Liver (tissue), 9 donors: ENCODE measurements around the gene PITX2. TPM values are rescaled to one million over a fixed set of nuclear protein-coding genes. Genes with fewer than 3 reads are reported as not detected.

Experiments
- DNase-seq: peaks from one replicate; pipeline ENCODE4 v3.0.0-alpha.2; 2017; ENCODE audit warnings: low spot score
- H3K27ac ChIP-seq, 2 donors: one replicate each; pipeline ENCODE4 v1.7.0; 2013; ENCODE audit warnings: inconsistent platforms in 2 of 2, low read length in 2 of 2, control low read depth in 1 of 2, low read depth in 1 of 2, mild to moderate bottlenecking in 1 of 2
- H3K27me3 ChIP-seq, 4 donors: one replicate each; pipeline versions ENCODE4 v1.6.1 to v1.7.0; 2013; ENCODE audit warnings: low read length in 3 of 4, inconsistent platforms in 1 of 4, mild to moderate bottlenecking in 1 of 4, moderate library complexity in 1 of 4; ENCODE audit not compliant: control insufficient read depth in 4 of 4, insufficient read depth in 4 of 4
- H3K36me3 ChIP-seq, 4 donors: one replicate each; pipeline versions ENCODE4 v1.6.1 to v1.7.0; 2013; ENCODE audit warnings: low read length in 3 of 4, mild to moderate bottlenecking in 3 of 4, low read depth in 1 of 4, moderate library complexity in 1 of 4; ENCODE audit not compliant: control insufficient read depth in 4 of 4, insufficient read depth in 3 of 4
- H3K4me1 ChIP-seq, 4 donors: one replicate each; pipeline versions ENCODE4 v1.6.1 to v1.7.0; 2013; ENCODE audit warnings: low read length in 3 of 4, mild to moderate bottlenecking in 3 of 4, moderate library complexity in 1 of 4; ENCODE audit not compliant: control insufficient read depth in 4 of 4, insufficient read depth in 4 of 4
- H3K4me3 ChIP-seq, 3 donors: one replicate each; pipeline versions ENCODE4 v1.6.1 to v1.7.0; 2013; ENCODE audit warnings: low read length in 3 of 3, control low read depth in 1 of 3, low read depth in 1 of 3, mild to moderate bottlenecking in 1 of 3
- H3K9ac ChIP-seq, 2 donors: one replicate each; pipeline ENCODE4 v1.7.0; 2013; ENCODE audit warnings: low read length in 2 of 2, mild to moderate bottlenecking in 2 of 2, moderate library complexity in 2 of 2, control low read depth in 1 of 2, low read depth in 1 of 2
- H3K9me3 ChIP-seq, 4 donors: one replicate each; pipeline versions ENCODE4 v1.6.1 to v1.7.0; 2013; ENCODE audit warnings: low read length in 3 of 4; ENCODE audit not compliant: control insufficient read depth in 4 of 4
- EGR1 ChIP-seq, 2 donors: IDR thresholded peaks; 2 replicates each; pipeline ENCODE4 v1.6.1; 2016 to 2018; ENCODE audit warnings: antibody characterized with exemption in 2 of 2, low read depth in 2 of 2
- FOXA1 ChIP-seq: IDR thresholded peaks from 2 replicates; pipeline ENCODE4 v1.6.1; 2016; ENCODE audit warnings: antibody characterized with exemption
- GABPA ChIP-seq, 2 donors: IDR thresholded peaks in 1 of 2; conservative IDR thresholded peaks in 1 of 2; 2 replicates each; pipeline ENCODE4 v1.6.1; 2016; ENCODE audit warnings: antibody characterized with exemption in 2 of 2, mild to moderate bottlenecking in 1 of 2, moderate library complexity in 1 of 2
- HNF4A ChIP-seq, 2 donors: conservative IDR thresholded peaks; 2 replicates each; pipeline ENCODE4 v1.6.1; 2016; ENCODE audit warnings: antibody characterized with exemption in 2 of 2, mild to moderate bottlenecking in 2 of 2
- HNF4G ChIP-seq: IDR thresholded peaks from 2 replicates; pipeline ENCODE4 v1.6.1; 2016; ENCODE audit warnings: antibody characterized with exemption
- NR2F2 ChIP-seq: IDR thresholded peaks from 2 replicates; pipeline ENCODE4 v1.6.1; 2016; ENCODE audit warnings: antibody characterized with exemption
- RXRA ChIP-seq, 2 donors: IDR thresholded peaks; 2 replicates each; pipeline ENCODE4 v1.6.1; 2017 to 2018; ENCODE audit warnings: antibody characterized with exemption in 2 of 2, mild to moderate bottlenecking in 1 of 2
- SP1 ChIP-seq: IDR thresholded peaks from 2 replicates; pipeline ENCODE4 v1.6.1; 2018; ENCODE audit warnings: antibody characterized with exemption, mild to moderate bottlenecking
- YY1 ChIP-seq: IDR thresholded peaks from 2 replicates; pipeline ENCODE4 v1.6.1; 2016; ENCODE audit warnings: antibody characterized with exemption, mild to moderate bottlenecking
- WGBS: extraction: QIAGEN DNeasy Blood & Tissue Kit; methylation state at CpG from one replicate; pipeline ENCODE4 v1.1.7; 2013; 5-methylcytosine and 5-hydroxymethylcytosine counted together
- polyA plus RNA-seq, 2 donors: library from polyadenylated mRNA; stranded (reverse) in 1 of 2; unstranded in 1 of 2; fragments of 200-250 nt in 1 of 2; fragments of >200 nt in 1 of 2; fragmentation: Nextera tagmentation in 1 of 2; extraction: Ambion mirVana in 1 of 2; gene quantifications; one replicate each; pipeline versions ENCODE4 v1.2.1 to v1.2.3, GENCODE V29; 2013 to 2015
- total RNA-seq, 2 donors: library from RNA; depleted of rRNA; stranded (reverse); fragments of >200 nt; gene quantifications; one replicate each; pipeline ENCODE4 v1.2.3, GENCODE V29; 2014
- TF ChIP-seq, protein P1 (sequence below): fragments of 150-350 bp; IDR thresholded peaks from 2 replicates; pipeline ENCODE4 v1.5.1; 2017; ENCODE audit warnings: improper control_type of control experiment, low read depth, low read length; ENCODE audit not compliant: missing input control
- TF ChIP-seq, protein P2 (sequence below): IDR thresholded peaks from 2 replicates; pipeline ENCODE4 v1.6.1; 2016; ENCODE audit warnings: antibody characterized with exemption
- TF ChIP-seq, protein P3 (sequence below): IDR thresholded peaks from 2 replicates; pipeline ENCODE4 v1.6.1; 2016; ENCODE audit warnings: antibody characterized with exemption, mild to moderate bottlenecking
- donor health status: healthy.
- donor health status: healthy.
- donor health status: healthy.
- donor health status: healthy.
- donor health status: healthy.

The PITX2 gene
- total and polyA plus RNA-seq, 4 donors: 0.06 TPM; not detected in 3

DNA sequence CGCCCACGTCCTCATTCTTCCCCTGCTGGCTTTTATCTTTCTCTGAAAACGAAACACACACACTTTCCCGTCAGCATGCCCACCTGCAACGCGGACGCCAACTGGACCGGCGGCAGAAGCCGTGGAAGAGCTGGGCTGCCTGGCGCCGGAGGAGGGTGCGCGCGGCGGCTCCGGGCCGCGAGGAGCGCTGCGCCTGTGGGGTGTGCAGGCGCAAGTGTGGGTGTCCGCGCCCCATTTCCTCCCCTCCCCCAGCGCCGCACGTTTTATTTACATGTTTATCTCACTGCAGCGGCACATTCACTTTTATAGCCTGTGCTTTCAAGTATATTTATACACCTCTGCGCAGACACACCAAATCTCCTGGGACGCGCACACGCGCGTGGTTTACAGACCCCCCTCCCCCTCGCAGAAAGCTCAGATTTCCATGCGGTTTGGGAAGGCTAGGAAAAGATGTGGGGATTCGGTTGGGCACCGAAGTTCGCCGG is 1.5 kb downstream of the PITX2 start:
- no peak overlapping the region for H3K9ac ChIP-seq
- 4% methylated on average over 40 of the region's 40 CpGs for WGBS

DNA sequence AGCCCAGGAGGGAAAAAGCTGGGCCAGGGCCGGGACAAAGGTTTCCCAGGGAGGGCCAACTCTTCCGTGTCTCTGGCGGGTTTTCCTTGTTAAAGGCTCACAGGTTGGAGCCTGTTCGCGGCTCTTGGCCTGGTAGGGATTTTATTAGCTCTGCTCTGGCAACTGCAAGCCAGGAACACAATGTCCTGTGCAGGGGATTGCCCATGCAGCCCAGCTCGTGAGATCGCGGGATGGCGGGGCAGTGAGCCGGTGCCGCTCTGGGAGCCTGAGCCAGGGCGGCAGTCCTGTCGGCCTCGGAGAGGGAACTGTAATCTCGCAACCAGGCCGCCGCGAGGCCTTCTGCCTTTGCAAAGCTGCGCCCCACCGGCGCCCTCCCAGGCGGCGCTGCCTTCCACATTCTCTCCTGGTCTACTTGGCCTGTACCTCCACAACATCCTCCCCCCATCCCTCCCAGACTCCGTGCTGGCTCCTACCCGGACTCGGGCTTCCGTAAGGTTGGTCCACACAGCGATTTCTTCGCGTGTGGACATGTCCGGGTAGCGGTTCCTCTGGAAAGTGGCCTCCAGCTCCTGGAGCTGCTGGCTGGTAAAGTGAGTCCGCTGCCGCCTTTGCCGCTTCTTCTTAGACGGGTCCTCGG is 2.1 kb downstream of the PITX2 start:
- Histone ChIP-seq H3K9me3 (peaks cover 0 to 8% (median 0%) of the 10 kb centered on the region in 4 donors), H3K36me3 (no peaks in the 10 kb centered on the region), H3K27me3 (peaks cover 3 to 67% (median 27%) of the 10 kb centered on the region in 4 donors), H3K9ac (no peak overlapping the region), H3K4me3 (peak overlapping the region in 1 of 3 donors; percentile 32), H3K4me1 (peaks cover 14 to 41% (median 26%) of the 10 kb centered on the region in 4 donors), H3K27ac (no peak overlapping the region)
- TF ChIP-seq RXRA (IDR thresholded peaks at IDR 0.05): no peak
- TF ChIP-seq NR2F2: no peak
- TF ChIP-seq SP1: no peak
- no peak for TF ChIP-seq HNF4G
- TF ChIP-seq HNF4A (conservative IDR thresholded peaks at IDR 0.05): no peak
- no peak for TF ChIP-seq YY1
- WGBS: 6% methylated on average over 37 of the region's 37 CpGs
- DNase-seq: no peak

More for the DNA sequence above, 1.5 kb downstream of the PITX2 start:
- Histone ChIP-seq H3K4me3 (peak overlapping the region in 1 of 3 donors; percentile 32), H3K36me3 (no peaks in the 10 kb centered on the region), H3K27ac (no peak overlapping the region), H3K4me1 (peaks cover 14 to 40% (median 24%) of the 10 kb centered on the region in 4 donors), H3K27me3 (peaks cover 3 to 64% (median 27%) of the 10 kb centered on the region in 4 donors), H3K9me3 (peaks cover 0 to 8% (median 0%) of the 10 kb centered on the region in 4 donors)
- no peak for DNase-seq
- TF ChIP-seq, protein P1, sequence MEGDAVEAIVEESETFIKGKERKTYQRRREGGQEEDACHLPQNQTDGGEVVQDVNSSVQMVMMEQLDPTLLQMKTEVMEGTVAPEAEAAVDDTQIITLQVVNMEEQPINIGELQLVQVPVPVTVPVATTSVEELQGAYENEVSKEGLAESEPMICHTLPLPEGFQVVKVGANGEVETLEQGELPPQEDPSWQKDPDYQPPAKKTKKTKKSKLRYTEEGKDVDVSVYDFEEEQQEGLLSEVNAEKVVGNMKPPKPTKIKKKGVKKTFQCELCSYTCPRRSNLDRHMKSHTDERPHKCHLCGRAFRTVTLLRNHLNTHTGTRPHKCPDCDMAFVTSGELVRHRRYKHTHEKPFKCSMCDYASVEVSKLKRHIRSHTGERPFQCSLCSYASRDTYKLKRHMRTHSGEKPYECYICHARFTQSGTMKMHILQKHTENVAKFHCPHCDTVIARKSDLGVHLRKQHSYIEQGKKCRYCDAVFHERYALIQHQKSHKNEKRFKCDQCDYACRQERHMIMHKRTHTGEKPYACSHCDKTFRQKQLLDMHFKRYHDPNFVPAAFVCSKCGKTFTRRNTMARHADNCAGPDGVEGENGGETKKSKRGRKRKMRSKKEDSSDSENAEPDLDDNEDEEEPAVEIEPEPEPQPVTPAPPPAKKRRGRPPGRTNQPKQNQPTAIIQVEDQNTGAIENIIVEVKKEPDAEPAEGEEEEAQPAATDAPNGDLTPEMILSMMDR: no peak
- TF ChIP-seq GABPA (IDR thresholded peaks at IDR 0.05 in 1 of 2, conservative IDR thresholded peaks at IDR 0.05 in 1 of 2): no peak
- TF ChIP-seq, protein P2, sequence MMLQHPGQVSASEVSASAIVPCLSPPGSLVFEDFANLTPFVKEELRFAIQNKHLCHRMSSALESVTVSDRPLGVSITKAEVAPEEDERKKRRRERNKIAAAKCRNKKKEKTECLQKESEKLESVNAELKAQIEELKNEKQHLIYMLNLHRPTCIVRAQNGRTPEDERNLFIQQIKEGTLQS: no peak
- TF ChIP-seq, protein P3, sequence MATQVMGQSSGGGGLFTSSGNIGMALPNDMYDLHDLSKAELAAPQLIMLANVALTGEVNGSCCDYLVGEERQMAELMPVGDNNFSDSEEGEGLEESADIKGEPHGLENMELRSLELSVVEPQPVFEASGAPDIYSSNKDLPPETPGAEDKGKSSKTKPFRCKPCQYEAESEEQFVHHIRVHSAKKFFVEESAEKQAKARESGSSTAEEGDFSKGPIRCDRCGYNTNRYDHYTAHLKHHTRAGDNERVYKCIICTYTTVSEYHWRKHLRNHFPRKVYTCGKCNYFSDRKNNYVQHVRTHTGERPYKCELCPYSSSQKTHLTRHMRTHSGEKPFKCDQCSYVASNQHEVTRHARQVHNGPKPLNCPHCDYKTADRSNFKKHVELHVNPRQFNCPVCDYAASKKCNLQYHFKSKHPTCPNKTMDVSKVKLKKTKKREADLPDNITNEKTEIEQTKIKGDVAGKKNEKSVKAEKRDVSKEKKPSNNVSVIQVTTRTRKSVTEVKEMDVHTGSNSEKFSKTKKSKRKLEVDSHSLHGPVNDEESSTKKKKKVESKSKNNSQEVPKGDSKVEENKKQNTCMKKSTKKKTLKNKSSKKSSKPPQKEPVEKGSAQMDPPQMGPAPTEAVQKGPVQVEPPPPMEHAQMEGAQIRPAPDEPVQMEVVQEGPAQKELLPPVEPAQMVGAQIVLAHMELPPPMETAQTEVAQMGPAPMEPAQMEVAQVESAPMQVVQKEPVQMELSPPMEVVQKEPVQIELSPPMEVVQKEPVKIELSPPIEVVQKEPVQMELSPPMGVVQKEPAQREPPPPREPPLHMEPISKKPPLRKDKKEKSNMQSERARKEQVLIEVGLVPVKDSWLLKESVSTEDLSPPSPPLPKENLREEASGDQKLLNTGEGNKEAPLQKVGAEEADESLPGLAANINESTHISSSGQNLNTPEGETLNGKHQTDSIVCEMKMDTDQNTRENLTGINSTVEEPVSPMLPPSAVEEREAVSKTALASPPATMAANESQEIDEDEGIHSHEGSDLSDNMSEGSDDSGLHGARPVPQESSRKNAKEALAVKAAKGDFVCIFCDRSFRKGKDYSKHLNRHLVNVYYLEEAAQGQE: no peak
- TF ChIP-seq FOXA1: no peak
- TF ChIP-seq YY1: no peak
- TF ChIP-seq EGR1 (IDR thresholded peaks at IDR 0.05; ENCODE audit: low read depth in 2 of 2): no peak
